LNCaP clone FGC (cell line): ENCODE measurements around the gene CREB3L1.
"Not testable (repeated sequence)": the region's sequence is repeated elsewhere in the genome, so short reads cannot be mapped to it uniquely, and the experiment has no call there.

ENCODE experiments used
- DNase-seq: peaks from one replicate; pipeline ENCODE4 v3.0.0-alpha.2; 2011; ENCODE audit warnings: low read depth
- H3K4me3 ChIP-seq: 2 replicates; pipeline ENCODE4 v1.5.1; 2011; ENCODE audit warnings: mild to moderate bottlenecking, low read depth, low read length, control low read depth
- CTCF ChIP-seq: IDR thresholded peaks from 2 replicates; pipeline ENCODE4 v1.5.1; 2012; ENCODE audit warnings: mild to moderate bottlenecking; ENCODE audit not compliant: control insufficient read depth, insufficient read depth; ENCODE audit errors: extremely low read depth

Gene CREB3L1

DNA sequence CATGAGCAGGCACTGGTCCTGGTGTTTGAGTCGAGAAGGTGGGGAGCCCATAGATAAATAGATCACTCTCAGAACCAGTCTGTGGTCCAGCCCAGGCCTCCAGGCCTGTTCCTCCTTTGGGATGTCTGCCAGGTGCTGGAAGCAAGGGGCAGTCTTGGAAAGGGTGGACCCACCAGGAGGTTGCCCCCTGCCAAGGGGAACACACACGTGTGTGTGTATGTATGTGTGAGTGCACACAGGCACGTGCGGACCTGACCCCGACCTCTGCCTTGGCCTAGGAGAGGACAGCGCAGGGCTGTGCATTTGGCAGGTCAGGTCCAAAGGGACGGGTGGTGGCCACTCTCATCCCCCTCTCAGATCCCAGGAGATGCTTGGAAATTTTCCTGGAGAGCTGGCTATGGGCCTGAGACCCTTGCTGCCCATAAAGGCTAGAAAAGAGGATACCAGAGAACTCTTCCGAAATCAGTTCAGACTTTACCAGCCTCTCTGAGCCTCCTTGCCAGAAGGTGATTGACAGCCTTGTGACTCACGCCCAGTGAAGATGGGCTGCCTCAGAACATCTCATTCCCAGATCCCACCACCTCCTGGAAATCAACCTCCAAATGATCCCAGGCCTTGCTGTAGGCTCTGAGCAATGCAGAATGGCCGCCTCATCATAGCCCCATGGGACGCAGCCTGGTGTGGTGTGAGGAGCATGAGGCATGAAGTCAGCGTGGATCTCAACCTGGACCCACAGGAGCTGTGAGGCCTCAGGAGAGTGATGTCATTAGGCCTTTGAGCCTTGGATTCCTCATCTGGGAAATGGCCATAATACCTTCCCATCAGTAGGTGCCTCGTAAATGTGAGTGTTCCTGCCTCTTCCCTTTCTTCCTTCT, 24.0 kb upstream of the CREB3L1 start:
- no peak for TF ChIP-seq CTCF
- no peak for DNase-seq
- no peak overlapping the region for H3K4me3 ChIP-seq

GRCh38 chr11:46254133-46254491, 23.4 kb upstream of the CREB3L1 start:
- no peak for DNase-seq
- no peak overlapping the region for H3K4me3 ChIP-seq
- TF ChIP-seq CTCF, result no peak

DNA sequence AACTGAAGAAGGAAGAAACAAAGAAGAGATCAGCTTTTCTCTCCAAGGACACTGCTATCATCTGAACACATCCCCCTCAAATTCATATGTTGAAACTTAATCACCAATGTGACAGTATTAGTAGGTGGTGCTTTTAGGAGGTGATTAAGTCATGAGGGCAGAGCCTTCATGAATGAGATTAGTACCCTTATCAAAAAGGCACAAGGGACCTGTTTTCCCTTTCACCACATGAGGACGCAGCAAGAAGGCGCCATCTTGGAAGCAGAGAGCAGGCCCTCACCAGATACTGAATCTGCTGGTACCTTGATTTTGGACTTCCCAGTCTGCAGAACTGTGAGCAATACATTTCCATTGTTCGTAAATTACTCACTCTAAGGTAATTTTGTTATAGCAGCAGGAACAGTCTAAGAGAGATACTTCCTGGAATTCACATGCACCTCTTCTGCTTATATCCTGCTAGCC, 20.9 kb upstream of the CREB3L1 start:
- DNase-seq, result no peak
- no peak for TF ChIP-seq CTCF

DNA sequence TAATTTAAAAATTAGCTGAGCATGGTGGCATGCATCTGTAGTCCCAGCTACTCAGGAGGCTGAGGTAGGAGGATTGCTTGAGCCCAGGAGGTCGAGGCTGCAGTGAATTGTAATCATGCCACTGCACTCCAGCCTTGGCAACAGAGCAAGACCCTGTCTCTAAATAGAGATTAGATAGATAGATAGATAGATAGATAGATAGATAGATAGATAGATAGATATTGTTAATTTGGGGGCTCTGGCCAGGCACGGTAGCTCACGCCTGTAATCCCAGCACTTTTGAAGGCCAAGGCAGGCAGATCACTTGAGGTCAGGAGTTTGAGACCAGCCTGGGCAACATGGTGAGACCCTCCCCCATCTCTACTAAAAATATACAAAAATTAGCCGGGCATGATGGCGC, 18.1 kb upstream of the CREB3L1 start:
- not testable (repeated sequence) for DNase-seq, H3K4me3 ChIP-seq

More for the DNA sequence above, 20.9 kb upstream of the CREB3L1 start:
- no peak overlapping the region for H3K4me3 ChIP-seq

DNA sequence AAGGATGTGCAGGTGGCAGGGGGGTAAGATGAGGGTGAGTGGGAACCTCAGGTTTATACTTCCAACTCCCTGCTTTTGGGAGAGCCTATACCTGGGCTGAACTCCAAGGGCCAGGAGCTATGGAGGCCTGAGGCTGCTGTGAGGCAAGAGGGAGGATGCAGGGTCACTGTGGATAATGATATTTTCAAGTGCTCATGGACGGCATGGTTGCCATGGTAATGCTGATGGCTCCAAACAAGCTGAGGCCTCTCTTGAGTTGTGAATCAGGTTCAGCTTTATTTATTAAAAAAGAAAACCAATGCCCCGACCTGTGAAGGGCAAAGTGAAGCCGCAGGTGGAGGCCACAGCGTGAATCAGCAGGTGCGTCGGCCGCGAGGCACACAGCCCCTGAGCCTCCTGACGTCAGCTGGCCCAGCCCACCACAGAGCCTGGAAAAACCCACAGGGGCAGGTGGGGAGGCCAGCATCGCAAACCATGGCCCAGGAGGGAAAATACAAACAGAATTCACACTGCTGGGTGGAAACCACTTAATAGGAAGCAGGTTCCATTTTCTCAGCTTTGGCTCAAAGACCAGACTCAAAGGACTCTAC, 17.4 kb upstream of the CREB3L1 start:
- TF ChIP-seq CTCF, result no peak
- no peak overlapping the region for H3K4me3 ChIP-seq
- no peak for DNase-seq

DNA sequence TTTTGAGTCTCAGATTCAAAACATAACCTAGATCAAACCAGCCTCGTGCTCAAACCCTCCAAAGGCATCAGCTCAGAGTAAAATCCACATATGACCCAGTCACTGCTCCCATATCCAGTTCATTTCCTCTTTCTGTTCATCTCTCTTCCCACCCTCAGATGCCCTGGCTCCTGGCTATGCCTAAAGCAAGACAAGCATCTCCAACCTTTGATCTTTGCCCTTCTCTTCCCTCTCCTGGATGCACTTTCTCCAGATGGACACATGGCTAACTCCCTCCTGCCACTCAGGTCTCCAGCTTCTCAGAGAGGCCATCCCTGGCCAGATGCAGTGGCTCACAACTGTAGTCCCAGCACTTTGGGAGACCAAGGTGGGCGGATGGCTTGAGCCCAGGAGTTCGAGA, 14.3 kb upstream of the CREB3L1 start:
- no peak overlapping the region for H3K4me3 ChIP-seq
- TF ChIP-seq CTCF, result no peak
- DNase-seq, result no peak

GRCh38 chr11:46264030-46264429, 13.4 kb upstream of the CREB3L1 start:
- TF ChIP-seq CTCF, result no peak
- no peak for DNase-seq
- H3K4me3 ChIP-seq, result no peak overlapping the region
